Measurements from ENCODE around the gene PLD2.
"Not testable (repeated sequence)": the region's sequence is repeated elsewhere in the genome, so short reads cannot be mapped to it uniquely, and the experiment has no call there.

PLD2 gene

GRCh38 chr17:4837471-4838308 is 30.7 kb downstream of the PLD2 start:
- no peak for FAIRE-seq

DNA sequence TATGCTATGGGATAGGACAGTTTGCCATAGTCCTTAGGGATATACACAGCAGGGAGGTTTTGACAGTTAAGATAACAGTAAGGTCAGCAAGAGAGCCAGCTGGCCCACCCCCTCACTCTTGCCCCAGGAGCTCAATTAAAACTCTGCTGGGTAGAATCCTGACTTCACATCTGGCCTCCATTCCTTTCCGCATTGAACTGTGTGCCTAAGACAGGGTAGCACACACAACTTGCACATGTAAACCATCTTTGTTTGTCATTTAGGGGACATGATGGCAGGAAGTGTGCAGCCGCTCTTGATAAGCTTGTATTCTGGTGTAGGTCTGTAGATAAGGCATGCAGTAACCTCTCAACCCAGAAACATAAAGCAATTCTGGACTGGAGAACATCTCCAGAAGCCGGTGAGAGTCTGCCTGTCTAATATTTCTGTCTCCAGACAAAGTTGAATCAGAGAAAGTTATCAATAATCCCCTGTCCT is 31.4 kb downstream of the PLD2 start:
- no peak for FAIRE-seq

DNA sequence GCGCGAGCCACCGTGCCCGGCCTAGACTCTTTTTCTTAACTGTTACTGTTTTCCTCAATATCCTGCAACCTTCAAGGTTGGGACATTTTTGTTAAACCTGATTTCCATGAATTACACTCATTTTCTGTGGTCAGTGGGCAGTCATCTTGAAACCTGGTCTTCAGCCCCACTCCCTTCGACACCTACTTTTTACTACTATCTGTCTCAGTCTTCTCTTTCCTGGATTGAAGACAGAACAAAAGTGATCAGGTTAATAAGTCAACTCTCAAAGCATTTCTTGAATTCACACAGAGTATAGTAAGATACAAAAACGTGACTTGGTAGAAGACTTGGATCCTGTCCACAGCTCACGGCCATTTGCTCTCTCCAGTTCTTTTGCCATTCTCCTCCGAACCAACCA is 32.3 kb downstream of the PLD2 start:
- FAIRE-seq, result no peak

DNA sequence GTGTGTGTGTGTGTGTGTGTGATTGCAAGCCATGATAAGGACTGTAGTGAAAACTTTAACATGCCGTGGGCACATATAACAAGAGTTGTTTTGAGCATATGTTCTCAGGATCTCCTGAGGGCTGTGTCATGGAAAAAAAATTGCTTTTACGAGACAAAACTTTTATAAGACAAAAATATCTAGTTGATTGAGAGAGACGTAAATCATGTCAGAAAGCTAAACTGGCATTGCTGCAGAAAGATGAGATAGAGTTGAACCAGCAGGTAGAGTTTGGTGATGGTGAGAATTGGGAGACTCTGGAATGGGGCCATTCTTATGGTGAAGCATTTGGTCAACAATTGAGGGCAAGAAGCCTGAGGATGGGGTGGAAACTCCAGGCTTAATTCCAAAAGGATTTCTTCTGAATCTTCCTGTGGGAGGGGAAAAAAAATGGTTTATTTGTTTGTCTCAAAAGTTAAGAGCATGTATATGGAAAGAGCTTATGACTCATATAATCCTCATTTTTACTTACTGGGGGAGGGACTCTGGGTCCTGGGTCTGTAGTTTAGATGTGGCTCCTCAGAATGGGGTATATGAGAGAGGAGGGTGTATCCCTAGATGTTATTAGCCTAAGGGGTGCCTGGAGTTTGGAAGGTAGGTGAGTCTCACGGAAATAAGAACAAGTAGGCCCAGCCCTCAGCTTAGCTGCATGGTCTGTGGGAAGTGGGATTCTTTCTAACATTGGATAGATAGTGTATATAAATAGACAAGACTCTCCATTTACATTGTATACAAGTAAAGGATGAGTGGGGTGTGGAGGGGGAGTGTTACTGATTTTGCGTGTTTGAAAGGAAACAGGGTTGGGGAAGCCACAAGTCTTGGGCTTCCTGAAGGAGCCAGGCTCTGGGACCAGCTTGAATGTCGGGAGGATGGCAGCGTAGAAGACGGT is 33.3 kb downstream of the PLD2 start:
- FAIRE-seq, result no peak

DNA sequence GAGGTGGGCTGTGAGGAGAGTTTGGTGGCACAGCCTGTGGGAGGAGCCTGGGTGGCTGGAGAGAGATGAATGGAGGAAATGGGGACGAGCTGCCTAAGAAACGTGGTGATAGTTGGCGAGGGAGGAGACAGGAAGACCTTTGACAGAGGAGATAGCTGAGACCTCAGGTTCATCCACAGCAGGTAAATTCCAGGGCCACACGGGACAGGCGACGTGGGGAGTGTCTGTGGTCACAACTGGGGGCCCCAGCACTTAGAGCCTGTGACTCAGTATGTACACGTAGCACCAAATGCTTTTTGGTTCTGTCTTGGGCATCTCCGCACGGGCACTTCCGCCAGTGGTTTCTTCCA is 33.9 kb downstream of the PLD2 start:
- no peak for FAIRE-seq

DNA sequence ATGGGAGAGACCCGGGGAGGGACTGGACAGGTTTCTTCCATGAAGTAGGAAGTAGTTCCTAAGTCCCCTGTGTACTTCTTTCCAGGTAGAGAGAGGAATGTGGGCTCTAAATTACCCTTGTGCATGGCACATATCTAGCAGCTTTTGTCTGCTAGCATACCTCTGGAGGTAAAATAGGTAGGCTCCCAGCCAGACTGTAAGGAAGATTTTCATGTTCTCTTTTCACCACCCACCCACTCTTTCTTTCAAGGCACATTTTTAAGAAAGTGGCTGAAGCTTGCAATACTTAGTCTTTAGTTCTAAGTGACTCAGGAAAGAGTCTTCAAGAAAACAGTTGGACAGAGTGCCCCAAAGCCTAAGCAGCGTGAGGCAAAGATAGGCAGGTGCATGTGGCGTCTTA is 35.4 kb downstream of the PLD2 start:
- no peak for FAIRE-seq

GRCh38 chr17:4843321-4844000 is 36.5 kb downstream of the PLD2 start:
- FAIRE-seq, result no peak

GRCh38 chr17:4845118-4845517 is 38.2 kb downstream of the PLD2 start:
- FAIRE-seq, result no peak

DNA sequence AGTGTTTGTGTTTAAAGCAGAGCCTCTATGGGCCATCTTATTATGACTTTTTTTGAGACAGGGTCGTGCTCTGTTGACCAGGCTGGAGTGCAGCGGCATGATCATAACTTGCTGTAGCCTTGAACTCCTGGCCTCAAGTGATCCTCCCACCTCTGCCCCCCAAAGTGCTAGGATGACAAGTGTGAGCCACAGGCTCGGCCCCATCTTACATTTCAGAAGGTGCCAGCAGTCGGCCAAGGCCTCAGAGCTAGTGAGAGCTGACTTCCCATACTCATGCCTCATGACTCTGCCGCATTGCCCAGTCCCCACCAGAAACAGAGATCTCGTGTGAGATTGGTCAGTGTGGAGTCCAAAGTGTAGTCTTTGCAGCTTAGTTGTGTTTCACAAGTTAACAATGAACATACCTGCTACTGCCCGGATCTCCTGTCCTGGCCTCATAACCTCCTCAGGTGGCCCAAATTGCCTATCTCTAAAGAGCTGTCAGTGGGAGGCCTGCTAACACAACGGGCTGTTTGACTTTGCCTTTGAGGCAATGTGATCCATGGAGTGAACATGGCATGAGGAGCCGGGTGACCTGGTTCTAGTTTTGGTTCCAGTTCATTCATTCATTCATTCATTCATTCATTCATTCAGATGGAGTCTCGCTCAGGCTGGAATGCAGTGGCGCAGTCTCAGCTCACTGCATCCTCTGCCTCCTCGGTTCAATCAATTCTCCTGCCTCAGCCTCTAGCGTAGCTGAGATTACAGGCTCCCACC is 39.9 kb downstream of the PLD2 start:
- FAIRE-seq, result no peak

GRCh38 chr17:4849011-4849536 is 42.1 kb downstream of the PLD2 start:
- FAIRE-seq, result no peak

DNA sequence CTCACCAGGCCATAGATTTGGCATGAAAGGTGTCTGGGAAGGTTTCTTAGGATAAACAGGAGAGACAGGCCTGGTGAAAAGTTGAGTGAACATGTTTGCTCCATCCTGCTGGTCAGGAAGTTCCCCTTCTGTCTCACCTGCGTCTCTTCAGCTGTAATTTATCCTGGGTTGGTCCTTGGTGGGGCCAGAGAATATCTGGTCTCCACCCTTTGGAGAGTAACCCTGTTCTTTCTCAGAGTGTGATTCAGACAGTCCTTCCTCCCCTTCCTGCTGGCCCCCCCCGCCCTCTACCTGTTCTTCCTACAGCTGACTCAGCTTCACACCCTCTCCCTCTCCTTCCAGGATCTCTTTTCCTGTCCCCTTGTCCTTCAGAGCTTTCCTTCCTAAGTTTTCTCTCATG is 43.3 kb downstream of the PLD2 start:
- FAIRE-seq, result no peak

- no peak for FAIRE-seq
Observed at GRCh38 chr17:4851084-4851483, 44.1 kb downstream of the PLD2 start.

GRCh38 chr17:4852567-4853207 is 45.7 kb downstream of the PLD2 start:
- no peak for FAIRE-seq

DNA sequence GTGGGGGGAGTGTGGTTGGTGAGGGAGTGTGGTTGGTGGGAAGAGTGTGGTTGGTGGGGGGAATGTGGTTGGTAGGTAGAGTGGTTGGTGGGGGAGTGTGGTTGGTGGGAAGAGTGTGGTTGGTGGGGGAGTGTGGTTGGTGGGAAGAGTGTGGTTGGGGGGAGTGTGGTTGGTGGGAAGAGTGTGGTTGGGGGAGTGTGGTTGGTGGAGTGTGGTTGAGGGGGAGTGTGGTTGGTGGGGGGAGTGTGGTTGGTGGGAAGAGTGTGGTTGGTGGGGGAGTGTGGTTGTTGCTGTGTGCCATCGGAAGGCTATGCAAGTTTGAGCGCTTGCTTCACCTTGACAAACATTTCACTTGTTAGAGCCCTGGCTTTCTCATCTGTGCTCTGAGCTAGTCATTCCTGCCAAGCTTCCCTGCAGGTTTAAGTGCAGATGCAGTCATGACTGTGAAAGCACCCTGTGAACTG is 46.3 kb downstream of the PLD2 start:
- FAIRE-seq, result no peak

- FAIRE-seq, result no peak
Observed at GRCh38 chr17:4854111-4854681, 47.2 kb downstream of the PLD2 start.

- no peak for FAIRE-seq
Observed at GRCh38 chr17:4856271-4856936, 49.5 kb downstream of the PLD2 start.

DNA sequence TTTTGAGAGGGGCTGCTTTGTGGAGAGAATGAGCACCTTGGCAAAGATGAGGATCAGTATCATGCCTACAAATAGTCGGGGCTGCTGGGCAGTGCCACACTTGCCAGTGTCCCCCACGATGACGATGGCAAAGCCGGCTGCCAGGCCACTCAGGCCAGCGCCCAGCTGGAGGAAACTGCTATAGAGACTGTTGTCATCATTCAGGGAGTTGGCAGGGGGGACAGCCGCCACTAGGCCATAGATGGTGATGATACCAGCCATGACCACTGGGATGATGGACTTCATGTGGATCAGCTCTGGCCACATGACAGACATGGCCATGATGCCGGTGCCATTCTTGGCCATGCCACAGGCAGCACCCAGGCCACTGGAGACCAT is 50.0 kb downstream of the PLD2 start:
- FAIRE-seq, result no peak

DNA sequence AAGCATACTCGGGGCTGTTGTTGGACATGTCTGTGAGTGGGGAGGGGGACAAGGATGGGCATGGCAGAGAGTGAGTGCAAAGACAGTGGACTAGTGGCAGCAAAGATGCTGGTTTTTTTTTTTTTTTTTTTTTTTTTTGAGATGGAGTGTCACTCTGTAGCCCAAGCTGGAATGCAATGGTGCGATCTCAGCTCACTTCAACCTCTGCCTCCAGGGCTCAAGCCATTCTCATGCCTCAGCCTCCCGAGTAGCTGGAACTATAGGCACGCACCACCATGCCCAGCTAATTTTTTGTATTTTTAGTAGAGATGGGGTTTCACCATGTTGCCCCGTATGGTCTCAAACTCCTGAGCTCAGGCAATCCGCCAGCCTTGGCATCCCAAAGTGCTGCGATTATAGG is 50.4 kb downstream of the PLD2 start:
- FAIRE-seq, result not testable (repeated sequence)

DNA sequence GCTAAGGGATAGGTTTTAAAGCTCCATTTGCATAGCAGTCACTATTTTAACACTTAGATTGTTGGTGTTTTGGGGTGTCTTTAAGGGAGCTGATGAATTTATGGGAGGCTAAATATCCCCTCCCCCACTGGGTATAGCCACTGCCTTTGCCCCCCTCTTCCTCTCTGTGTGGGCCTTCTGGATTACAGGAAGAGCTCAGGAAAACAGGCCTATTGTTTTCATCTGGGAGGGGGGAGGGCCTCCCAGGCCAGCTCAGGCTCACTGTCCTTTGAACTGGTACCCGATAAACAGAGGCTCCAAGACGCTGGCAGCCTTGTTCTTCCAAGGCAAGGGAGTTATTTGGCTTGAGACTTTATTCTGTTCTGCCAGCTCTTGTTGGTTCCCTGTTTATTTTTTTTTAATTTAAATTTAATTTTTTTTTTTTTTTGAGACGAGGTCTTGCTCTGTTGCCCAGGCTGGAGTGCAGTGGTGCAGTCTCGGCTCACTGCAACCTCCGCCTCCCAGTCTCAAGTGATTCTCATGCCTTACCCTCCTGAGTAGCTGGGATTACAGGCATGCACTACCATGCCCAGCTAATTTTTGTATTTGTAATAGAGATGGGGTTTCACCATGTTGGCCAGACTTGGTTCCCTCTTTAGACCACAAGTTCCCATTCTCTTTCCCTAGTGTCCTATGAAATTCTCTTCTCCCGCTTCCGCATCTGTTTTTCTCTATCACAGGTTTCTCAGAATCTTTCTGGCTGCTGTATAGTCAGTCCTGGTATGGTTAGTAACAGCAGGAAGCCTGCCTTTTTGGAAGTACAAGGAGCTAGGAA is 51.3 kb downstream of the PLD2 start:
- FAIRE-seq, result no peak

DNA sequence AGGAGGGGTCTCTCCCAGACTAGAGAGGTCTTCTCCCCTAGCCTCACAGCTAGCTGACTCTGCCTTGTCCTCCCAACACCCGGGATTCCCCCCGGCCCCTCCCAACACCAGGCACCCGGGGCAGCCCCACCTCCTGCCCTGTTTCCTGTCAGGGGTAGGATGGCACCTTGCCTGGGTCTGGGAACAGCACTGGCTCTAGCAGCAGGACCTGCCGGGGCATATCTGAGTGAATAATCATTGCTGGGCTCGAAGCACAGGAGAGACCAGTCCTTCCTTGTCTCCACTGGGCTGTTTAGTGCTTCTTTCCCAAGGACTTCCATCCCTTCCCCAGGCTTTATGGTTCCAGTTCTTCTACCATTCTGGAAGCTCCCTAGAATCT is 51.9 kb downstream of the PLD2 start:
- FAIRE-seq, result no peak
